HCT116 (cell line): ENCODE results near the gene WDR70. TPM values are rescaled to one million over a fixed set of nuclear protein-coding genes. Genes with fewer than 3 reads are reported as not detected.

Experiments used
- ATAC-seq: fragments of 200-7000 bp; cut with Tn5 transposase; 2 replicates; pipeline ENCODE4 v1.9.1; 2020; ENCODE audit warnings: mild to moderate bottlenecking, moderate library complexity
- BruUV-seq: library from RNA; stranded (reverse); fragments of 400-500 nt; replicated peaks from 2 replicates; lab custom pipeline; 2021; lab: Mats Ljungman, UMichigan
- CTCF ChIA-PET: fragments of 300-600 bp; sonication (Branson Sonifier 250); formaldehyde crosslinking; loops from one replicate; lab custom pipeline; 2021; ENCODE audit warnings: antibody characterized with exemption; lab: Charles Lee
- POLR2A ChIA-PET: fragments of 300-600, 350-600 bp; sonication (Branson Sonifier 250); formaldehyde crosslinking; loops from one replicate; lab custom pipeline; 2021; ENCODE audit warnings: antibody characterized with exemption; lab: Charles Lee
- RAD21 ChIA-PET, 2 experiments: fragments of 300-600 bp; sonication (Branson Sonifier 250); formaldehyde crosslinking; loops; one replicate each; lab custom pipeline; 2023; ENCODE audit warnings: low total read pairs in 2 of 2; ENCODE audit not compliant: uncharacterized antibody in 2 of 2, unreplicated experiment in 2 of 2, low non-redundant PET in 1 of 2; lab: Charles Lee
- DNase-seq: peaks from one replicate; pipeline ENCODE4 v3.0.0-alpha.2; 2010; ENCODE audit warnings: low read depth, low spot score
- H2AFZ ChIP-seq: fragments of 200-600 bp; shearing (Covaris generic), sonication (generic); 2 replicates; pipeline ENCODE4 v1.6.1; 2017; ENCODE audit warnings: low read depth, mixed run types, mixed read lengths, antibody characterized with exemption, low read length; ENCODE audit not compliant: poor library complexity, severe bottlenecking
- H3K27ac ChIP-seq: 2 replicates; pipeline ENCODE4 v1.5.1; 2012; ENCODE audit warnings: low read depth, low read length
- H3K27me3 ChIP-seq: fragments of 200-600 bp; sonication (generic); 2 replicates; pipeline ENCODE4 v1.6.1; 2016; ENCODE audit warnings: mixed run types, low read length, mixed read lengths; ENCODE audit not compliant: insufficient read depth
- H3K36me3 ChIP-seq, 2 experiments: fragments of 200-500 bp in 1 of 2; fragments of 200-600 bp in 1 of 2; sonication (Bioruptor generic) in 1 of 2; sonication (generic) in 1 of 2; 2 replicates each; pipeline versions ENCODE4 v1.5.1 to v1.6.1; 2014 to 2016; ENCODE audit warnings: low read length in 2 of 2, inconsistent platforms in 1 of 2, mixed read lengths in 1 of 2, mixed run types in 1 of 2; ENCODE audit not compliant: insufficient read depth in 2 of 2, control insufficient read depth in 1 of 2
- H3K4me1 ChIP-seq, 2 experiments: fragments of 200-600 bp in 1 of 2; sonication (generic) in 1 of 2; 2 replicates each; pipeline versions ENCODE4 v1.5.1 to v1.6.1; 2012 to 2017; ENCODE audit warnings: low read length in 2 of 2, inconsistent platforms in 1 of 2, mild to moderate bottlenecking in 1 of 2, mixed read lengths in 1 of 2, mixed run types in 1 of 2, moderate library complexity in 1 of 2; ENCODE audit not compliant: insufficient read depth in 2 of 2, control insufficient read depth in 1 of 2
- H3K4me2 ChIP-seq: fragments of 200-600 bp; sonication (generic); 2 replicates; pipeline ENCODE4 v1.6.1; 2017; ENCODE audit warnings: mixed run types, low read length, mixed read lengths
- H3K4me3 ChIP-seq, 2 experiments: fragments of 200-600 bp in 1 of 2; sonication (generic) in 1 of 2; replicated peaks in 1 of 2; 2 replicates each; pipeline ENCODE4 v1.5.1; 2011 to 2016; ENCODE audit warnings: low read length in 2 of 2, control low read depth in 1 of 2, low read depth in 1 of 2, mild to moderate bottlenecking in 1 of 2, mixed read lengths in 1 of 2, mixed run types in 1 of 2
- H3K79me2 ChIP-seq: fragments of 200-600 bp; sonication (generic); 2 replicates; pipeline ENCODE4 v1.6.1; 2017; ENCODE audit warnings: mild to moderate bottlenecking, mixed run types, low read length, moderate library complexity, mixed read lengths; ENCODE audit not compliant: insufficient read depth
- H3K9ac ChIP-seq: fragments of 200-600 bp; sonication (generic); 2 replicates; pipeline ENCODE4 v1.6.1; 2016; ENCODE audit warnings: low read length, mixed read lengths
- H3K9me2 ChIP-seq: fragments of 200-600 bp; sonication (generic), shearing (Covaris generic); 2 replicates; pipeline ENCODE4 v1.6.1; 2017; ENCODE audit warnings: mixed run types, mild to moderate bottlenecking, moderate library complexity; ENCODE audit not compliant: insufficient read depth
- H3K9me3 ChIP-seq, 2 experiments: fragments of 200-500 bp in 1 of 2; fragments of 200-600 bp in 1 of 2; sonication (Bioruptor generic) in 1 of 2; sonication (generic) in 1 of 2; 2 replicates each; pipeline ENCODE4 v1.6.1; 2014 to 2017; ENCODE audit warnings: low read length in 2 of 2, mixed read lengths in 2 of 2, inconsistent platforms in 1 of 2, low read depth in 1 of 2, mild to moderate bottlenecking in 1 of 2, mixed run types in 1 of 2, moderate library complexity in 1 of 2; ENCODE audit not compliant: control insufficient read depth in 1 of 2, insufficient read depth in 1 of 2
- H4K20me1 ChIP-seq: fragments of 200-600 bp; sonication (generic), shearing (Covaris generic); 2 replicates; pipeline ENCODE4 v1.6.1; 2017; ENCODE audit warnings: mixed run types, mild to moderate bottlenecking, moderate library complexity; ENCODE audit not compliant: insufficient read depth
- CBX3 ChIP-seq: IDR thresholded peaks from 2 replicates; pipeline ENCODE4 v1.6.1; 2012; ENCODE audit warnings: low read depth
- CEBPB ChIP-seq: IDR thresholded peaks from 2 replicates; pipeline ENCODE4 v1.6.1; 2012; ENCODE audit warnings: low read depth
- CTCF ChIP-seq, 3 experiments: fragments of 200-600 bp in 1 of 3; sonication (generic) in 1 of 3; IDR thresholded peaks in 2 of 3; conservative IDR thresholded peaks in 1 of 3; 2 replicates each; pipeline ENCODE4 v1.5.1; 2012 to 2017; ENCODE audit warnings: low read depth in 2 of 3, low read length in 2 of 3, antibody characterized with exemption in 1 of 3, borderline replicate concordance in 1 of 3, control low read depth in 1 of 3, mild to moderate bottlenecking in 1 of 3, mixed read lengths in 1 of 3, mixed run types in 1 of 3, moderate library complexity in 1 of 3; ENCODE audit not compliant: insufficient read depth in 1 of 3
- ELF1 ChIP-seq: IDR thresholded peaks from 2 replicates; pipeline ENCODE4 v1.6.1; 2012; ENCODE audit warnings: low read depth, borderline replicate concordance
- JUND ChIP-seq: IDR thresholded peaks from 2 replicates; pipeline ENCODE4 v1.6.1; 2012
- RAD21 ChIP-seq: IDR thresholded peaks from 2 replicates; pipeline ENCODE4 v1.6.1; 2012; ENCODE audit warnings: low read depth, mild to moderate bottlenecking
- TCF7L2 ChIP-seq: IDR thresholded peaks from 2 replicates; pipeline ENCODE4 v1.7.0; 2011; ENCODE audit warnings: borderline replicate concordance, inconsistent platforms; ENCODE audit not compliant: insufficient read depth, insufficient read length; ENCODE audit errors: extremely low read depth
- intact Hi-C: fragments of 100-400 bp; cut with micrococcal nuclease; formaldehyde crosslinking; loops from 2 replicates; pipeline ENCODE4 v1.10.0; 2022
- total RNA-seq: library from RNA; stranded (reverse); gene quantifications from one replicate; pipeline ENCODE4 v1.2.1, GENCODE V29; 2021; ENCODE audit not compliant: unreplicated experiment
- TF ChIP-seq, protein P1 (sequence below): IDR thresholded peaks from 2 replicates; pipeline ENCODE4 v1.6.1; 2012
- TF ChIP-seq, protein P2 (sequence below): IDR thresholded peaks from 2 replicates; pipeline ENCODE4 v1.6.1; 2011; ENCODE audit warnings: mild to moderate bottlenecking, low read length, moderate library complexity; ENCODE audit not compliant: insufficient replicate concordance; ENCODE audit errors: extremely low read depth

Gene WDR70
- total RNA-seq, 1 experiment from 2014 or later: 31.1 TPM

GRCh38 chr5:37511646-37512045 is 132.5 kb downstream of the WDR70 start:
- Histone ChIP-seq H3K4me2 (no peak overlapping the region), H3K79me2 (no peaks in the 10 kb centered on the region), H3K4me3 (no peak overlapping the region), H3K4me1 (peaks cover 13 to 15% of the 10 kb centered on the region in 2 experiments), H3K27ac (no peak overlapping the region), H3K9me2 (no peaks in the 10 kb centered on the region), H3K9ac (no peak overlapping the region), H3K27me3 (no peaks in the 10 kb centered on the region), H3K36me3 (no peaks in the 10 kb centered on the region), H3K9me3 (no peaks in the 10 kb centered on the region), H2AFZ (no peak overlapping the region), H4K20me1 (no peaks in the 10 kb centered on the region)
- no TSS peak for BruUV-seq
- CTCF ChIA-PET: no interaction called here
- DNase-seq: no peak
- TF ChIP-seq, protein P1, sequence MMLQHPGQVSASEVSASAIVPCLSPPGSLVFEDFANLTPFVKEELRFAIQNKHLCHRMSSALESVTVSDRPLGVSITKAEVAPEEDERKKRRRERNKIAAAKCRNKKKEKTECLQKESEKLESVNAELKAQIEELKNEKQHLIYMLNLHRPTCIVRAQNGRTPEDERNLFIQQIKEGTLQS: no peak
- TF ChIP-seq CEBPB: no peak
- no peak for TF ChIP-seq ELF1
- TF ChIP-seq, protein P2, sequence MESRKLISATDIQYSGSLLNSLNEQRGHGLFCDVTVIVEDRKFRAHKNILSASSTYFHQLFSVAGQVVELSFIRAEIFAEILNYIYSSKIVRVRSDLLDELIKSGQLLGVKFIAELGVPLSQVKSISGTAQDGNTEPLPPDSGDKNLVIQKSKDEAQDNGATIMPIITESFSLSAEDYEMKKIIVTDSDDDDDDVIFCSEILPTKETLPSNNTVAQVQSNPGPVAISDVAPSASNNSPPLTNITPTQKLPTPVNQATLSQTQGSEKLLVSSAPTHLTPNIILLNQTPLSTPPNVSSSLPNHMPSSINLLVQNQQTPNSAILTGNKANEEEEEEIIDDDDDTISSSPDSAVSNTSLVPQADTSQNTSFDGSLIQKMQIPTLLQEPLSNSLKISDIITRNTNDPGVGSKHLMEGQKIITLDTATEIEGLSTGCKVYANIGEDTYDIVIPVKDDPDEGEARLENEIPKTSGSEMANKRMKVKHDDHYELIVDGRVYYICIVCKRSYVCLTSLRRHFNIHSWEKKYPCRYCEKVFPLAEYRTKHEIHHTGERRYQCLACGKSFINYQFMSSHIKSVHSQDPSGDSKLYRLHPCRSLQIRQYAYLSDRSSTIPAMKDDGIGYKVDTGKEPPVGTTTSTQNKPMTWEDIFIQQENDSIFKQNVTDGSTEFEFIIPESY: no peak
- TF ChIP-seq RAD21: no peak
- no peak for TF ChIP-seq TCF7L2
- TF ChIP-seq CBX3: no peak
- no peak for TF ChIP-seq JUND
- TF ChIP-seq CTCF (IDR thresholded peaks at IDR 0.05 in 2 of 3, conservative IDR thresholded peaks at IDR 0.05 in 1 of 3; ENCODE audit: borderline replicate concordance in 1 of 3, insufficient read depth in 1 of 3, low read depth in 2 of 3, low read length in 2 of 3): no peak
- ATAC-seq: no peak
- RAD21 ChIA-PET: no interaction called here
- intact Hi-C loops: no loop called here
- POLR2A ChIA-PET: no interaction called here
